HPDE6-E6E7 (cell line): ENCODE measurements around the gene BRI3BP.
A peak's percentile ranks its signal among the peaks of the same experiment; 100 is the strongest.
"Not testable (repeated sequence)": the region's sequence is repeated elsewhere in the genome, so short reads cannot be mapped to it uniquely, and the experiment has no call there.

ENCODE experiments used
- DNase-seq: peaks from one replicate; pipeline ENCODE4 v3.0.0; 2011; ENCODE audit warnings: missing footprints; ENCODE audit errors: extremely low spot score

Gene BRI3BP

DNA sequence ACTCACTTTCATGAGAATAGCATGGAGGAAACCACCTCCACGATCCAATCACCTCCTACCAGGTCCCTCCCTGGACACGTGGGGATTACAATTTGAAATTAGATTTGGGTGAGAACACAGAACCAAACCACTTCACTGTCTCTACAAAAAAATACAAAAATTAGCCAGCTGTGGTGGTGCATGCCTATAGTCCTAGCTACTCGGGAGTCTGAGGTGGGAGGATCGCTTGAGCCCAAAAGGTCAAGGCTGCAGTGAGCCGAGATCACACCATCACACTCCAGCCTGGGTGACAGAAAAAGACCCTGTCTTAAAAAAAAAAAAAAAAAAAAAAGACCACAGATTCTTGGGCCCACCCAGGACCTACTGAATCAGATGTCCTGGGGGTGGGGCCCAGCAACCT, 28.3 kb downstream of the BRI3BP start:
- no peak for DNase-seq

DNA sequence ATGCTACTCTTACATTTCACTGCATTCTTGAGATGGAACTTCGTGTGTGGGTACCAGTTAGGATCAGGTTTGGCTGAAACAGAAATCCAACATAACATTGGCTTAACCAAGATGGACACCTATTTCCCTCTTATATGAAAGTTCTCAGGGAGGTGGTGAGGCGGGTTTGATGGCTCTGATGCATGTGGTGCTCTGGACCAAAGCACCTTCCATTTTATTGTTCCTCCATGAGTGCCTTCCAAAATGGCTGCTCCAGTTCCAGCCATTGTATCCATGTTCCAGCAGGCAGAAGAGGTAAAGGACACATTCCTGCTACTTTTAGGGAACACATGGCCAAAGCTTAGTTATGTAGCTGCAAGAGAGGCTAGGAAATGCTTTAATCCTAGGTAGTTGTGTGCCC, 29.6 kb downstream of the BRI3BP start:
- DNase-seq, result no peak

DNA sequence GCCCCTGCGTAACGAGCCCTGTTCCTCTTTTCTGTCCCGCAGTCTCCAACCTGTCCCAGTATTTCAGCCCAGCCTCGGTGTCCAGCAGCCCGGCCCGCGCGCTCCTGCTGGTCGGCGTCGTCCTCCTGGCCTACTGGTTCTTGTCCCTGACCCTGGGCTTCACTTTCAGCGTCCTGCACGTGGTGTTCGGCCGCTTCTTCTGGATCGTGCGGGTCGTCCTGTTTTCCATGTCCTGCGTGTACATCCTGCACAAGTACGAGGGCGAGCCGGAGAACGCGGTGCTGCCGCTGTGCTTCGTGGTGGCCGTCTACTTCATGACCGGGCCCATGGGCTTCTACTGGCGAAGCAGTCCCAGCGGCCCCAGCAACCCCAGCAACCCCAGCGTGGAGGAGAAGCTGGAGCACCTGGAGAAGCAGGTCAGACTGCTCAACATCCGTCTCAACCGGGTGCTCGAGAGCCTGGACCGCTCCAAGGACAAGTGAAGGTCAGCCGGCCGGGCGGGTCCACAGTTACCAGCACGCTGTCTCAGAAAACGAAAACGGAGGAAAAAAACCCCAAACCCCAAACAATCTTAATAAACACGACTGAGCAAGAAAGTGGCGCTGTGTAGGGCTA, 31.6 kb downstream of the BRI3BP start:
- DNase-seq, result no peak

DNA sequence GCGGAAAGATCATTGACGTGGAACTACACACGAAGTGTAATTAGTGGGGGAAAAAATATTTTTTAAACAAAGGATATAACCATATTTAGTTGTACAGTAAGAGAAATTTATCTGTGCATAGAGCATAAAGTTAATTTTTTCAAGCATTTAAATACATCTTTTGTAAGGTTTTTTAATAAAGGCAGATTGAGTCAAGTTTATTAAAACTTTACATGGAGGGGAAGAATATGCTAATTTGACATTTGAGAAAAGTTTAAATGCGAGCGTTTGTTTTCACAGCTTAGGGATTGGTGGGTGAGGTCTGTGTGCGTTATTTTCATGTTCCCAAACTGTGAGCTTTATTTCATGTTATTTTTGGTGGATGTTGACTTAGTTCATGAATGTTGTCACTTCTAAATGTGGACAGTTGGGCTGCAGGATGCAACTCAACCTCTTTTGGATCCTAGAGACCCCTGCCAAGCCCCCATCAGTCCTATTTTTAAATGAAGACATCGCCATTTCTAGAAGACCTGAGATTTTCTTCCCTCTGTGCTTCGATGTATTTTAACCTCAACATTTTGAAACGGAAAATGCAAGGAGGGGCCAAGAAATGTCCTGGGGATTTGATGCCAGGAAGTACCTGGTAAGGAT, 32.3 kb downstream of the BRI3BP start:
- no peak for DNase-seq

DNA sequence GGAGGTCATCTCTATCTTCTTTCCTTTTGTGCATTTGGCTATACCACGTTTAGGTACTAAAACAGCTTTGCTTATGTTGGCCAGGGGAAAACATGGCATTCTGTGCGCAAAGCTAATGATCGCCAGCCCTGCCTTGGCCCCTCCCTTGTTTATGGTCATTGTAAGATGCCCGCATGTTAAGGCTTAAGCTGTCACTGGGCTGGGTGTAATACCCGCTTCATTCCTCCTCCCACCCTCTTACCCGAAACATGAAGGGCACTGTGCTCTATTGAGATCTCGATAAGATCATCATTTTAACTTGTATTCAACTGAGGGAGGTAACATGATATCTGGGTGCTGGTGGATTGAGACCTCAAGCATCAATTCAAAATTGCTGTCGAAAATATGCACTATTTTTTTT, 34.7 kb downstream of the BRI3BP start:
- DNase-seq, result no peak

DNA sequence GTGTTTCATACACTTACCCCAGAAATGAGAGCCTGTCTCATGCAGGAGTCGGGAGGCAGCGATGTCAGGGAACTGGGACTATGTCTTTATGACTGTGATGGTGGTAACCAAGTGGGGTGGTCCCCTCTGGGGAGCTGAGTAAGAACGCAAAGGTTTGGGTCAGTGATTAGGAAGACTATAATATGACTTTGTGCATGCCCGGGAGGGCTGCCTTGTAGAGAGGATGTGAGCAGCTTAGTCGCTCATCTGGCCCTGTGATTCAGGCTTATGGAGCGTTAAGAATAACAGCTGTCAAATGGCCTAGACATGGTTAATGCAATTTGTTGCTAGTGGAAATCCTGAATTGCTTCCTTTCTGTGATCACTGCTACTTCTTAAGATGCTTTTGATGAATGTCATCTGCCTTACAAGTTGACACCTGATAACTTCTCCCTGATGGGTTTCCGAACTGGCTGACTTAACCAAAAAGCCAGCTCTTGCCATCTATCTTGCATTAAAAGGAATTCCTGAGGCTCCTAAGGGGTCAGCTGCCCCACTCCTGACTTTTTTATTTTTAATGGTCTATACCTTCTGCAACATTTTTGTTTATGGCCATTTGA, 36.4 kb downstream of the BRI3BP start:
- DNase-seq, result no peak

DNA sequence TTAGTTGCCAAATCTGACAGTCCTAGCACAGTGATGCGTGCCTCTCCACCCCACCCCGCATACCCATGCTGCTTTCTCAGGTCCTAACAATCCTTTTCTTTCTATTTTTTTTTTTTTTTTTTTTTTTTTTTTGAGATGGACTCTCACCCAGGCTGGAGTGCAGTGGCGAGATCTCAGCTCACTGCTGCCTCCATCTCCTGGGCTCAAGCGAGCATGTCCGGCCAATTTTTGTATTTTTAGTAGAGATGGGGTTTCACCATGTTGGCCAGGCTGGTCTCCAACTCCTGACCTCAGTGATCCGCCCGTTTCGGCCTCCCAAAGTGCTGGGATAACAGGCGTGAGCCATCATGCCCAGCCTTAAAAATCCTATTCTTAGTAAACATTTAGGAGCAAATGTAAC, 38.0 kb downstream of the BRI3BP start:
- DNase-seq, result not testable (repeated sequence)

DNA sequence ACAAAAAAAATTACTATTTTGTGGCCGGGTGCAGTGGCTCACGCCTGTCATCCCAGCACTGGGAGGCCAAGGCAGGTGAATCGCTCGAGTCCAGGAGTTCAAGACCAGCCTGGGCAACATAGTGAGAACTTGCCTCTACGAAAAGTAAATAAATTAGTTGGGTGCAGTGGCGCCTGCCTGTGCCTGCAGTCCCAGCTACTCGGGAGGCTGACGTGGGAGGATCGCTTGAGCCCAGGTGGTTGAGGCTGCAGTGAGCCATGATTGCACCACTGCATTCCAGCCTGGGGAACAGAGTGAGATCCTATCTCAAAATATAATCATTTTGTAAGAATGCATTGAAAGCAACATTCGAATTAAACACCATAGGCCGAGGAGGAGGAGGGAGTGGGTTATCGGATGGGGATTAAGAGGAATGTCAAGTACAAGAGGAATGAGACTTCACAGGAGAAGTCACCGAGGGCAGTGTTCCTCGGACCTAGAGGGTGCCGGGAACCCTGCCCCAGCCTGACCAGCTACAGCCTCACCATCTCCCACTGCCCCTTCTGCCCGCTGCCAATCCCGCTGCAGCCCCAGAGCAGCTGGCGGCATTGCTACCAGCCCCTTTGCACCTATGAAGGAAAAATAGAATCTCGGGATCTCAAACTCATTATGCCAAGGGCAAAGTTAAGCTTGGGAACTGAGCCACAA, 39.2 kb downstream of the BRI3BP start:
- no peak for DNase-seq

DNA sequence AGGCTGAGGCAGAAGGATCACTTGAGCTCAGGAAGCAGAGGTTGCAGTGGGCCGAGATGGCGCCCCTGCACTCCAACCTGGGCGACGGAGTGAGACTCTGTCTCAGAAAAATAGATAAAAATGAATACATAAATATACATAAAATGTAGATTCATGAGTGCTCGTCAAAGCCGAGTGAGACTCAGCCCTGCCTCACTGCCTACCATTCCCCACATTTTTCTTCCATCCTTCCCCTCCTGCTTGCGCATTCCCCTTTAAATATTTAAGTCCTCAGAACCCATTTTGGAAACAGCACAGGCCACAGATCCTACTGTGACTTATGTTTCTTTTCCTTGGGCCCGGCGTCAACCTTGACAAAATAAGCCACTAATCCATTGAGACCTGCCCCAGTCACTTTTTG, 39.8 kb downstream of the BRI3BP start:
- DNase-seq, result no peak

DNA sequence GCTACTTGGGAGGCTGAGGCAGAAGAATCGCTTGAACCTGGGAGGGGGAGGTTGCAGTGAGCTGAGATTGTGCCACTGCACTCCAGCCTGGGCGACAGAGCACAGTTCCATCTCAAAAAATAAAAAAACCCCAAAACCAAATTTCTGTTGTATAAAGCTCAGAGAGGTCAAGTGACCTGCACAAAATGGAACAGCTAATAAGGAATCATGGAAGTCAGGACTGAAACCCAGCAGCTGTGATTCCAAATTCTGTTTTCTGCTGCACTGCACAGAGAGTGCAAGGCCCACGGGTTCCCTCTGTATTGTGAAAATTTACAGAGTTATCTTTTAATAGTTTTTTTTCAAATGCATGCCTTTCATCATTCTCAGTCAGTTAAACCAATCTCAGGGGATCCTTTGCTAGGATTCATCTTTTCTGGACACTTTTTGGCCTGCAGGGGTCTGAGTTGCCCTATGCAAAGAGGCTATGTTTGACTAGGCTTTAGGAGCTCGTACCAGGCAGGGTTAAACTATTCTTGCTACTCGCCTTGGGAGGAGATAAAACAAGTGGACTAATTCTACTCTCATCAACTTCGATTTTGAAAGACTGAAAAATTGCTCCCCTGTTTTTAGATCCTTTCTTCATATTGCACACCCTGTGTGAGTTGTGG, 45.7 kb downstream of the BRI3BP start:
- no peak for DNase-seq

DNA sequence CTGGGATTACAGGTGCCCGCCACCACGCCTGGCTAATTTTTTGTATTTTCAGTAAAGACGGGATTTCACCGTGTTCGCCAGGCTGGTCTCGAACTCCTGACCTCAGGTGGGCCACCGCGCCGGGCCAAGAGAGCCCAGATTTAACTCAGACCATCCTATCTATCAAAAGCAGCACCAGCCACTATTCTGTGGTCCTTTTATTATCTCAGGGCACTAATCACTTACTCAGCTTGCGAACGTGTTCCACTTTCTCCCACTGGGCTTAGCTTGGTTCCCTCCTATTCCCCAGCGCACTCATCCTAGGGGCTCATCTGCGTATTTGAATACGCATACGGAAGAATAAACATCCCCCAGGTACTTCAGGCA, 55.6 kb downstream of the BRI3BP start:
- no peak for DNase-seq

DNA sequence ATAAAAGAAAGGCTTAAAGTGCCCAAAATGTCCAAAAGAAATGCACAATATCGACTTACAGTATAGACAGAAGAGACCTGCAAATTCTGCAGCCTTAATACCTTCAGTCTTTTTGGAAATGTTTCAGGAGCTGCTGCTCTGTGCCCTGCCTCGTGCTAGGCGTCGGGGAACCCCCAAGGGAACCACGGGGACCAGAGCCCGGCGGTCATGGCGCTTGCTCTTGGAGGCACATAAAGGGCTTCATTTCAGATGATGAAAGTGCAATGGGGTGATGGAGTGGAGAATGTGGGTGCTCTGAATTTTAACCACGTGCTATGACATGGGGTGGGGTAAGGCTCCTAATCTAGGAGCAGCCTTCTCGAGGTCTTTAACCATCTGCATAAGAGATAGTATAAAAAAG, 57.0 kb downstream of the BRI3BP start:
- no peak for DNase-seq

DNA sequence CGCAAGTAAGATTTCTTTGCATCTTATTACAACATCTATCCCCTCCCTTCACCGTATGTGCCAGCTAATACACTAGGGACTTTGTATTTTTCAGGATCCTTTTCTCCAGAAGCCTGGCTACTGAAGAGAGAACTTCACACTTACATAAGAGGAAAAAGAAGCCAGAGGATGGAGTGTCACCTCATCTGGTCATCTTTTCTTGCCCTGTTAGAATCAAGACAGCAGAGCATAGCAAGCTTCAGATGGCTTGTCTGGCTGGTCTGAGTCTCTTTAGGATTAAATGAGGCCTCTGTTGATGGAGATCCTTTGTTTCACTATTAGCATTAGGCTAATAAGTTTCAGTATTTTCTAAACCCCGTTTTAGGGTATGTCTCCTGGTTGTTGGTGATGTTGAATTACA, 57.4 kb downstream of the BRI3BP start:
- no peak for DNase-seq

DNA sequence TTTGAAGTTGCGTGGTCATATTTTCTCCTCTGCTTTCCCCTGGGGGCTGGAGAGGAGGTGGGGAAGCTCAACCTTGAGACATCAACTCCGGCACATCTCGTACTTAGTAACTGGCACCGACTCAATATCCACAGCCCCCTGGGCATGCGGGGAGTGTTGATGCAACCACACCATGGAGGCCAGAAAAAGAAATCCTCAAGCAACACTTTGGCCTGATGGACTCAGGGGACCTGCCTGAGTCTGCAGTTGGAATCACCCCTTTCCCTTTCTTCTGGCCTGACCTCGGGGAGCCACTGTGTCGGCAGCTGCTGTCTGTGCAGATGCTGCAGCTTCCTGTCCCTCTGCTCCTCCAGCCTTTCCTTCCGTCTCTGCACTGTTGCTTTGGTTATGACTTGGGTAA, 60.4 kb downstream of the BRI3BP start:
- DNase-seq, result no peak

DNA sequence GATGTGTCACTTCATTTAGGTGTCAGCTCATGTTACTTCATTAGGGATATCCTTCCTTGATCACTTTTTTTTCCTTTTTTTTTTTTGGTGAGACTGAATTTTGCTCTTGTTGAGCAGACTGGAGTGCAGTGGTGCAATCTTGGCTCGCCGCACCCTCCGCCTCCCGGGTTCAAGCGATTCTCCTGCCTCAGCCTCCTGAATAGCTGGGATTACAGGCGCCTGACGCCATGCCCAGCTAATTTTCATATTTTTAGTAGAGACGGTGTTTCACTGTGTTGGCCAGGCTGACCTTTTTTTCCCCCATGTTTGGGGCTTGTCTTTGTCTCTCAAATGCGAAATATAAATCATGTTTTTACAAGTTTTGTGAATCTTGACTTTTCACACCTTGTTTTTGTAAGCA, 62.1 kb downstream of the BRI3BP start:
- no peak for DNase-seq

DNA sequence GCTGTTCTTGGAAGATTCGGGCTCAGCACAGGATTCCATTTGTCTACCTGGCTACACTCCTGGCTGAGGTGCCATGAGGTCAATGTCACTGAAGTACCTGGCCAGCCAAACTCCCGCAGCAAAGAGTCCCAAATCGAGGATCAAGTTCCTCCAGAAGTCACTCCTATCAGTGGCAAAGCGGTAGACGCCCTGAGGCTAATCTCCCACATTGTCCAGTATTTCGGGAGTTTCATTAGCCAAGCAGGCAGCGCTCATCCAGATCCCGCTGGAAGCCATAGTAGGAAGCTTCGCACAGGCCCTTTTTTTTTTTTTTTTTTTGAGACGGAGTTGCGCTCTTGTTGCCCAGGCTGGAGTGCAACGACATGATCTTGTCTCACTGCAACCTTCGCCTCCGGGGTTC, 62.9 kb downstream of the BRI3BP start:
- DNase-seq, result no peak

DNA sequence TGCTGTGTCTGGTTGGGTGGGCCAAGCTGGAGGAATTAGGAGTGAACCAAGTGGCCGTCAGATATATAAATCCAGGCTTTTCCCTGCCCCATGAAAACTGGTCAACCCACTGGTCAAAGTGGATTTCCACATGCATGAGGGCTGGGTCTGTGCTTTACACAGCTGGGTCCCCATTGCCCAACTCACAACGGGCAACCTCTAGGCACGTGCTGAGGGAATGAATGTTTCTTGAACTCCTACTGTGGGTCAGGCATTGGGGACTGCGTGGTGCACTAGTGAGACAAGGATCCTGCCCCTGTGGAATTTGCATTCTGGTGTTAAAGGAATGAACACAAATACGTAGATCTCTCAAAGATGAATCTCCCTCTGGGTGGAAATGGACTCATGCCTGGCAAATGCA, 64.3 kb downstream of the BRI3BP start:
- DNase-seq, result no peak

DNA sequence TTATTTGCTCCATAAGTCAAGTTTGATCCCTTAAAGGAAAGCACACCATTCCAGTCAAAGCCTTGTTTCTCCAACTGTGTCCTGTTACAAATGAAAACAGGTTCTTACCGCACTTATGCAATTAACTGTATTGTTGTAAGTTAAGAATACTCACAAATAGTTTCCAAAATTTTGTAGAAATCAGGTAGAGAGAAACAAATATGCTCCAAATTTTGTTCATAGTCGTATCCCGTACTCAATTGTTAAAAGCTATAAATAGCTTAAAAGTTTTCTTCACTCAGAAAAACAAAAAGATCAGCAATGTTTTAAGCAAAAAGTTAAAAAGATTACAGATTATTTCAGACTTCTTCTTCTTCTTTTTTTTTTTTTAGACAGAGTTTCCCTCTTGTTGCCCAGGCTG, 67.8 kb downstream of the BRI3BP start:
- no peak for DNase-seq

DNA sequence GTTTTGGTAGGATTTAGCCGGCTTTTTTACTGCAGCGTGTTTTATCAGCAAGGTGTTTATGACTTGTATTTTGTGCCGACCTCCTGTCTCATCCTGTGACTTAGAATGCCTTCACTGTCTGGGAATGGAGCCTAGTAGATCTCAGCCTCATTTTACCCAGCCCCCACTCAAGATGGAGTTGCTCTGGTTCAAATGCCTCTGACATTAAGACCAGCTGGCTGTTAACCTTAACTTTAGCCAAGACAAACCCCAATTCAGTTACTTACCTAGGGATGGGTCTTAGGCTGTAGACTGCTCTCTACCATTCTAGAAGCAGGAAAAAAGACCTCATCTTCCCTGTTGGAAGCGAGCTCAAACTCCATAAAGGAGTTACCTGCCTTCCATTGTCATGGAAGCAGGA, 70.1 kb downstream of the BRI3BP start:
- not testable (repeated sequence) for DNase-seq

DNA sequence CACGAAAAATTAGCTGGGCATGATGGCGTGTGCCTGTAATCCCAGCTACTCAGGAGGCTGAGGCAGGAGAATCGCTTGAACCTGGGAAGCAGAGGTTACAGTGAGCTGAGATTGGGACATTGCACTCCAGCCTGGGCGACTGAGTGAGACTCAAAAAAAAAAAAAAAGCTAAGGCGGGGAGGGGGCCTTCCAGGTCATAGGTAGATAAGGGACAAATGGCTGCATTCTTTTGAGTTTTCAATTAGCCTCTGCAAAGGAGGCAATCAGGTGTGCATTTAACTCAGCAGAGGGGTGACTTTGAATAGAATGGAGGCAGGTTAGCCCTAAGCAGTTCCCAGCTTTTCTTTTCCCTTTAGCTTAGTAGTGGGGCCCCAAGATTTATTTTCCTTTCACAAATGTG, 71.0 kb downstream of the BRI3BP start:
- no peak for DNase-seq

DNA sequence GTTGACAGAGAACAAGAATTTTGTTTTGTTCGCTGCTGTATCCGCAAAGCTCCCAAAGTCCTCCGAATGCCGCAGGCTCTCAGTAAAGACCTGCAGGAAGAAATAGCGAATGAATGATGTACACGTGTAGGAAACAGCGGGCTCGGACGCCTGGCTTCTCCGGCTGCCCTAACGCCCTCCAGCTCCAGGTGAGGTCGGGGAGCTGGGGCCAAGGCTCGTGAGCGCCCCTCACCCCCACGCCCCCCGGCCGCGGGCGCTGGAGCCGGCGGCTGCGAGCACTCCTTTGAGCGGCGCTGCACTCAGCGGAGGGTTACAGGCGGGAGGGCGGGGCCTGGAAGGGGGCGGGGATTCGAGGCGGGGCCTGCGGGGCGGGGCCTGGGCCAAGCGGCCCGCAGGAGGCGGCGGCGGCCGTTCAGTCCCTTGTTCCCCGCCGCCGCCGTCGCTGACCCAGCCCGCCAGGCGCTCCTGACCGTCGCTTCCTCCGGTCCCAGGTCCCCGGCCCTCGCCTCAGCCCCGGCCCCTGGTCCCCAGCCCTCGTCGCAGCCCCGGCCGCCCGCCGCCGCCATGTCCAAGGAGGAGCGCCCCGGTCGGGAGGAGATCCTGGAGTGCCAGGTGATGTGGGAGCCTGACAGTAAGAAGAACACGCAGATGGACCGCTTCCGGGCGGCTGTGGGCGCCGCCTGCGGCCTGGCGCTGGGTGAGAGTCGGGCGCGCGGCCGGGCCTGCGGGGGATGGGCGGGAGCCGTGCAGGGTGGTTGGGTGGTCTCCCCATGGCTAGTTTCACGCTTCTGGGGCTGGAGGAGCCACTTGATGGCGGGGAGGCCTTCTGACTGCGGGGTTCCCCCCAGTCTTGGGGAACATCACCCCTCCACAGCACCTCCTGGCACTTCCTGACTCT, 71.8 kb downstream of the BRI3BP start, which contains the start of gene AACS:
Gene AACS, plus strand, starts transcription at position 415 of the 898 bp plus-strand sequence. Its CDS starts 150 bp downstream, at position 565.
- peak; percentile 77 for DNase-seq
